SU-DHL-6 (cell line): Measurements from ENCODE around the gene RGMA.

Source experiments
- EZH2phosphoT487 ChIP-seq: fragments of 200-600 bp; sonication (generic), shearing (Covaris generic); conservative IDR thresholded peaks from 2 replicates; pipeline ENCODE4 v1.6.1; 2018; ENCODE audit warnings: mild to moderate bottlenecking, antibody characterized with exemption, low read length, moderate library complexity, mixed read lengths
- TF ChIP-seq, protein P1 (sequence below): fragments of 200-600 bp; sonication (generic); IDR thresholded peaks from one replicate; pipeline ENCODE4 v1.5.1; 2017; ENCODE audit warnings: antibody characterized with exemption, mild to moderate bottlenecking, low read length, moderate library complexity; ENCODE audit not compliant: insufficient read depth, poor library complexity, severe bottlenecking

DNA sequence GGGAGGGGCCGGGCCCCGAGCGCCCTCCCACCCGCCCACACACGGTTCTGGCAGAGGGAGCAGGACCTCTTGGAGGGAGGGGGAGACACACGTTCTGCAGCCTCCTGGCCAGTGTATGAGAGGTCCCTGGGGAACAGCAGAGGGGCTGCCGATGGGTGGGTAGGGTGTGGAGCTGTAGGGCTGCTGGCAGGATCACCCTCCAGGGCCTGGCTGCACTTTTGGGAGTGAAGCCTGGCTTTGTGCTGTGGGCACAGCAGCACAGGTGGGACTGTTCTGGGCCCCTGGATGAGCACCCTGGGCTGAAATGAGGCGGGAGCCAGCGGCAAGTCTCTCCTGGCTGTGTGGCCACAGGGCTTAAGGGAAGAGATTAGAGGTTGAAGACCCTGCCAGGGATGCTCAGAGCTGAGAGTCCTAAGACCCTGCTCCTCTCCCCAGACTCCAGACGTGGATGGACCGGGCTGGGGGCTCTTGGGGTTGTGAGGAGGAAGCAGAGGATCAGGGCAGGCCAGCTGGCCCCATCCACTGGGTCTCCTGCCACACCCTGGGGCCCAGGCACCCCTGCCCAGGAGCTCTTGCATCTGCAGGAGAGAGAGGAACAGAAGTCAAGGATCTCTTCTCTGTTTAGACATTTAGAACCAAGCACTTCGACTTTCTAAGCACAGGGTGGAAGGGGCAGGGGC is 45.2 kb downstream of the RGMA start:
- TF ChIP-seq, protein P1, sequence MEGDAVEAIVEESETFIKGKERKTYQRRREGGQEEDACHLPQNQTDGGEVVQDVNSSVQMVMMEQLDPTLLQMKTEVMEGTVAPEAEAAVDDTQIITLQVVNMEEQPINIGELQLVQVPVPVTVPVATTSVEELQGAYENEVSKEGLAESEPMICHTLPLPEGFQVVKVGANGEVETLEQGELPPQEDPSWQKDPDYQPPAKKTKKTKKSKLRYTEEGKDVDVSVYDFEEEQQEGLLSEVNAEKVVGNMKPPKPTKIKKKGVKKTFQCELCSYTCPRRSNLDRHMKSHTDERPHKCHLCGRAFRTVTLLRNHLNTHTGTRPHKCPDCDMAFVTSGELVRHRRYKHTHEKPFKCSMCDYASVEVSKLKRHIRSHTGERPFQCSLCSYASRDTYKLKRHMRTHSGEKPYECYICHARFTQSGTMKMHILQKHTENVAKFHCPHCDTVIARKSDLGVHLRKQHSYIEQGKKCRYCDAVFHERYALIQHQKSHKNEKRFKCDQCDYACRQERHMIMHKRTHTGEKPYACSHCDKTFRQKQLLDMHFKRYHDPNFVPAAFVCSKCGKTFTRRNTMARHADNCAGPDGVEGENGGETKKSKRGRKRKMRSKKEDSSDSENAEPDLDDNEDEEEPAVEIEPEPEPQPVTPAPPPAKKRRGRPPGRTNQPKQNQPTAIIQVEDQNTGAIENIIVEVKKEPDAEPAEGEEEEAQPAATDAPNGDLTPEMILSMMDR: no peak
- TF ChIP-seq EZH2phosphoT487: no peak
